GM18507 (cell line): ENCODE data around the gene LIPC.

Experiments used
- DNase-seq: peaks from one replicate; pipeline ENCODE4 v3.0.0; 2011; ENCODE audit warnings: low read depth; ENCODE audit not compliant: insufficient read length; ENCODE audit errors: extremely low spot score
- FAIRE-seq: peaks from 2 replicates; lab custom pipeline; 2011; peaks lifted over from hg19 to GRCh38; lab: Jason Lieb, UNC

The LIPC gene

DNA sequence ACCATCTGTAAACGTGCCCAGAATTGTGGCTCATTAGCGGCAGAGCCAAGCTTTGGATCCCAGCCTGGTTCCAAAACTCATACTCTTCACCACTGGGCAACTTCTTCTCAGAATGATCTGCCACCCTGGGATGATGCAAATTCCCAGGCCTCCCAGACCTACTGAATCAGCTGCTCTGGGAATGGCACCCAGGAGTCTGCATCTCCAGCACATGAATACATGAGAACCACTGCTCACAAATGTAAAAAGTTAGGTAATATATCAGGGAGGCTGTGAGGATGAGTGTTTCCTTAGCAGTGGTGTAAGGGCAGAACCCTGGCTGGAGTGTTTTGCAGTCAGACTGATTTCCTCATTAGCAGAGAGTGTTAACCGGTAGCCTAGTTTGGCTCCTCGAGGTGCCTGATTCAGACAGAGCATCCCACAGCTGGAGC, 94.2 kb downstream of the LIPC start:
- FAIRE-seq (no peak), DNase-seq (no peak)

DNA sequence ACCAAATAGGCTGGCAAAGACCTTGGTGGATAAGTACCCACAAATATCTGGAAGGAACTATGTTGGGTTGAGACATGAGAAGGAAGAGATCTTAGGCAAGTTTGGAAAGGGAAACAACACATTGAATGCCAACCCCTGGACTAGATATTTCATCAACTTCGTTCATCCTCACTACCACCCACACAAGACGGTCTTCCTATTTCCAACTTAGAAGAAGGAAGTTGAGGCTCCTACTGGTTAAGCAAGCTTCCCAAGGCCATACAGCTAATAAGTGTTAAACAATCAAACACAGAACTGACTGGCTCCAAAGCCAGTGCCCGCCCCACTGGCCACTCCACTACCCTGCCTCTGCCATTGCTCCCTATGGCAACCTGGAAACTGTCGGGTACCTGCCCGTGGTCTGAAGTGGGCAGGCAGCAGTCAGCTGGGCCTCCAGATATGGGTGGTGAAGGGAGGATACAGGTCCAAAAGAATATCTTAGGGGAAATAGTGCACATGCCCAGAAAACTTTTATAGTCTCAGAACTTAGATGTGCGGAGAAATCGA, 94.9 kb downstream of the LIPC start:
- no peak for DNase-seq
- FAIRE-seq, result no peak

DNA sequence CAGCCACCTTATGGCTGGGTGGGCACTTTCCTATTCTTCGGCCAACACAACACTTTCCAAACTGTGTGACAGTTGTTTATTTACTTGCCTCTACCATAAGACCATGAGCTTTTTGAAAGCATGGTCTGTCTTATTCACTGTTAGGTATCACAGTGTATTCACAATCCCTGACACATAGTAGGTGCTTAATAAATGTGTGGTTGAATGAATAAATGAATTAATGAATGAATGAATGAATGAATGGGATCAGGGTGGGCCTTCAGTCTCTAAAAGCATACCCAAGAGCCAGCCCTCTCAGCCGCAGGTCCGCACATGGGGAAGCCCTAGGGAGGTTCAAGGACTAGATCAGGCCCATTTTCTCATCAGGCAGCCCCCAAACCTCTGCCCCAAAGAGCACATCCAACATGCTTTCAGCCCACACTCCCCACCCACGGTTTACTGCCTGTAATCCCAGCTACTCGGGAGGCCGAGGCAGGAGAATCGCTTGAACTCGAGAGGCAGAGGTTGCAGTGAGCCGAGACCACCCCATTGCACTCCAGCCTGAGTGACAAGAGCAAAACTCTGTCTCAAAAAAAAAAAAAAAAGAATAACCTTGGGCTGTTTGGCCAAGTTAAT, 95.9 kb downstream of the LIPC start:
- DNase-seq (no peak), FAIRE-seq (no peak)

DNA sequence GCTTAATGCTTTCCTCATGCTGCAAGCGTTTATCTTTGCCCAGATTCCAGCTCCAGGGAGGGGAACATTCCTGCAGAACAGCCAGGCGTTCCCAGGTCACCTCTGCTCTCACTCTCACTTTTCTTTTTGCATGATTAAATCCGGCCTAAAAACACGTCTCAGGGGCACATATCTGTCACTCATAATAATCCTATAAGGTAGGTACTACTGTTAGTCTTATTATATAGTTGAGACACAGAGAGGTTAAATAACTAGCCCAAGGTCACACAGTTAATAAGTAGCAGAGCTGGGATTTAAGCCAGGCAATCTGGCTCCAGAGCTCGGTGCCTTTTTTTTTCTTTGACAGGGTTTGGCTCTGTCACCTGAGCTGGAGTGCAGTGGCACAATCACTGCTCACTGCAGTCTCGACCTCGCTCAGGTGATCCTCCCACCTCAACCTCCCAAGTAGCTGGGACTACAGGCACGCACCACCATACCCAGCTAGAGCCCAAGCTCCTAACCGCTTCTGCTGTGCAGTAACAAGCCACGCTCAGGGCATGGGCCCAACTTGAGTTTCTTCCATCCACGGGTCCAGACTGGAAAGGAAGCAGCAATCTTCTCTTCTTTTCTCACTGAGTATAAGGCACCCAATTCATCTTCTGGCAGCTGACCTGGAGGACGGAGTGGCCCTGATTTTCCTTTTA, 96.5 kb downstream of the LIPC start:
- DNase-seq, result no peak
- no peak for FAIRE-seq

DNA sequence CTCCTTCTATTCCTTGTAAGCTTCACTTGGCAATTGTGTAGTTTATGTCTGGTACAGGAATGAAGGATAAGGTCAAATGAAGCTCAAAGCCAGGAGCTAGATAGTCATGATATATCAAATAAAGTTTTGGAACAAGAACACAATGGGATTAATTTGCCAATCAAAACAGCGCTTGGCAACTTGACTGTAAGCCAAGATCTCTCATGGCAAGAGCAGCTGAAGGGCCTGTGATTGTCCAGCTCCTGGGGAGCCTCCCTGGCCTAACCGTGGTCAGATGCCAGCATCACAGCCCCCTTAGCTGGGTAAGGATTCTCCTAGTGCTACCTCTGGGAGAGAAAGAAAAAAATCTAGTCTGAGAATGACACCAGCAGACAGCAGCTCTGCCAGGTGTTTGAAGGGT, 97.2 kb downstream of the LIPC start:
- DNase-seq (no peak), FAIRE-seq (no peak)

DNA sequence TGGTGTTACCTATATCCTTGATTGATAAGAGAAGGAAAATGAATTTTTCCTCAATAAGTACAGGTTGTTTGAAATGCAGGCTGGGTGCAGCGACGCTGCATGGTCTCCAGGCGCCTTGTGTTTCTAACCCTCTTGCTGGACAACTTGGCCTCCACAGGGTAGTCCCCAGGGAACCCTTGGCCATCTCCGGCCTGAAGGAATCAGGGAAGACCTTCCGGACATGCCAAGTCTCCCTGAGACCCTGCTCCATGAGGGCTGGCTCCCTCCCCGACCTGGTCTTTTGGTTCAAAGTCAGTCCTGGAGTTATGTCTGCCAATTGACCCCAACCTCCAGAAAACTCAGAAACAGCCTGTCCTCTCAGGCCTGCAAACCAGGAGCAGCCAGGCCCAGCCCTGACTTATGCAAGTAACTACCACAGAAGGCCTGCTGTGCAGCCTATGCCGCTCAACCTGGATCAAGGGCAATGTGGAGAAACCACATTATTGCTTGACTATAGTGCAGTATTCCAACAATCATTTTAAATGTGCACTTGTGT, 98.3 kb downstream of the LIPC start:
- FAIRE-seq, result no peak

DNA sequence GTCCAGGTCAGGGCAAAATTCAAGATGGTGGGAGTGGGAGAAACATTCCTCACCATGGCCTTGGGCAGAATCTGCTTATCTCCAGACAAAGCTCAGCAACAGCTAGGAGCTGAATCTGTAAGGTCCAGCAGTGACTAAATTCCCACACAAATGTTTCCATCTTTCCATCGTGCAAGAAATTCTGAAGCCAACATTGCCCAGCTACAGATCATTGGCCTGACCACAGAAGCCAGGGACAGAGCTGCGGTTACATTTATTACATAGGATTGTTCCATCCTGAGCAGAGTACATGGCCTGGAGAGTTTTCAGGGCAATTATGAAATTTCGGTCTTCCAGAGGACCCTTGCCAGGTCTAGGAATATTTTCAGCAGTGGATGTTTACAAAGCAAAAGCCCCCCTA, 100.3 kb downstream of the LIPC start:
- no peak for DNase-seq
- no peak for FAIRE-seq

More for the DNA sequence above, 98.3 kb downstream of the LIPC start:
- DNase-seq, result no peak

DNA sequence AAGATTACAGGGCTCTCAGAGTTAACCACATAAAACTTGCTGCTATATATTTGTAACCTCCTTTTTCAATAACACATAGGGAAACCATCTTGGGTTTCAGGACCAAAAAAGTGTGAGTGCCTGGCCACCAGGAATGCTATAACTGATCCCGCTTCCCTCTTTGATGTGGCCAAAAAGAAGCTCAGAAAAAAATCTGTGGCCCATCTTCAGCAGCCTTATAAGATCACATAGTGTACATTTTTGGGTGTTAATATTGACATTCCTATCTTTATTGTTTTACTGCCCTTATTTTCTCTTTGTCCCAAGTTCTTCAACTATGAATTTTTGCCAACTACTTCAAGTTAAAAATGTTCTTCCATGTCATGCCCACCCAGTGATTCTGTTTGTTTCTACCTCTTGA, 102.8 kb downstream of the LIPC start:
- FAIRE-seq, result no peak
- DNase-seq, result no peak

DNA sequence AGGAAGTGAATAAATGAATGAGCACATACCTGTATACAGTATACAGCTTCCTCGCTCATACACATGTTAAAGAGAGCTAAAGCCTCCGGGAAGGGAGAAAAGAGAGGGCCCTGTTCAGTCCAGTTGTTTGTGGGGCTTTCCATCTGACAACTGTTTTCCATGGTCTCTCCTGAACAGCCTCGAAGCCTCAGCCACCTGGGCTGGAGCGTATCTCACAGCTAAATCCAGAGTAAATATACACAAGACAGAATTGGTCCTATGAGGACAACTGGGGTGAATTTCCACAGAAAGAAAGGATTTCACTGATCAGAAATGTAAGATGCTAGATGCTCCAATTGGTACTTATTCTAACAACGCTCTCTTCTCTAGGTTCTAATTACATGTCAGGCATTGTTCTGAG, 103.5 kb downstream of the LIPC start:
- DNase-seq, result no peak
- no peak for FAIRE-seq

DNA sequence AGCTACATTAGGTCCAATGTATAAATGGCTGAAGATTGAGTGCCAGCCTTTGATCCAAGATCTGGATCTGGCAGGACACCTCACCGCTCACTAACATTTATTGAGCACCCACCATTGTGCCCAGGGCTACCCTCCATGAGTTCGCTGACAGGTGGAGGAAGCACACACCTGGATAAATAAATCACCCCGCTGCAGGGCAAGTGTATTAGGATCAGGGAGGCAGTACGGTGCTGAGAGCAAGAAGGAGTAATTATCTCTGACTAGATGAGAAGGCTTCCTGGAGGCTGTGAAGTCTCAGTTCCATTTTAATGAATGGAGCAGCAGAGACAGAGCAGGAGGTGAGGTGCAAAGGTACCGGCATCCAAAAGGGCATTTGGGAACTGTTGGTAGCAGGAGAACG, 104.1 kb downstream of the LIPC start:
- no peak for FAIRE-seq
- no peak for DNase-seq

DNA sequence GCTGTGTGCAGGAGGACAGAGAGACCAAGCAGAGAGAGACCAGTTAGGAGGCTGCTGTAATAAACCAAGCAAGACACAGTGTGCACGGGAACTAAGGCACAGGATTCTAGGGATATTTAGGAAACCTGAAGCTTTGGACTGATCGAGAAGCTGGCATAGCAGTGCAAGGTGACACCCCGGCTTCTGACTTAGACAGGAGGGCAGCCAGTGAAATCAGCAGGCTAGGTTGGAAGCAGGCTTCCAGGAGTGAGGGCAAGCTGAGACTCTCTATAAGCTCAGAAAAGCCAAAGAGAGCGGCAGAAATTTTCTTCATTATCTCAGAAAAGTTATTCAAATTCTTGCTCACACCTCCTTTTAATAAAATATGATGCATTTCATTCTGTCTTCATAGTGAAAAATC, 104.6 kb downstream of the LIPC start:
- DNase-seq, result no peak
- FAIRE-seq, result no peak

DNA sequence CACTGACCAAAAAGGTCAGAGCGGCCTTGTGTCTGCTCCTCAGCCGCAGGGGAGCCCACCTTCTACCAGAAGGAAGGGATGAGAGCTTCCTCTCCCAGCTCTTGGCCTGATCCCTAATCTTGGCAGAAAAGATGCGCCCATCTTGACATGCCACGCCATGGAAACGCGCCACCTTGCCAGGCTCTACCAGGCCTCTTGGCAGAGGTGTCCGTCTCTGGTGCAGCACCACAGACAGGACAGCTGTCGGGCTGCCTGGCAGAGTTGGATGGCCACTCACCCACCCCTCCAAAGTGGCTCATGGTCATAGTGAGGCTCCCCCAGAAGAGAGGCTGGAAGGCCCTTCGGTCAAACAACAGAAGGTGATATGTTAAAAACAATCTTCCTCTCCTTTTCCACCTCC, 105.2 kb downstream of the LIPC start:
- no peak for FAIRE-seq

DNA sequence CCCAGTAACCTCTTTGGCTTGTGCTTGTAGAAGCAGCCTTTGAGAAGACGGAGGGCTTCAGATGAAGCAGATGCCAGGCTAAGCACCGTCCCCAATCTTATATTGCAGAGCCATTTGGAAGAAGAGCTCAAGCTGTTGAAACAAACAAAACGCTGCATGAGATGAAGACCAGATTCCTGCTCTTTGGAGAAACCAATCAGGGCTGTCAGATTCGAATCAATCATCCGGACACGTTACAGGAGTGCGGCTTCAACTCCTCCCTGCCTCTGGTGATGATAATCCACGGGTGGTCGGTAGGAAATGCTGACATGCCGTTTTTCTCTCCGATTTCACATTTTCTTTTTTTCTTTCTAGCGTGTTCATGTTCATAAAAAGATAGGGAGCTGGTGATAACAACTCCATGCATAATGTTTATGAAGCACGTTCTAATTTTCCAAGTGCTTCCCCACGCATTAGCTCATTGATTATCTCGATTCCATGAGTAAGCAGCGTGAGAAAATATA, 106.5 kb downstream of the LIPC start:
- FAIRE-seq (no peak), DNase-seq (no peak)

More for the DNA sequence above, 105.2 kb downstream of the LIPC start:
- no peak for DNase-seq

DNA sequence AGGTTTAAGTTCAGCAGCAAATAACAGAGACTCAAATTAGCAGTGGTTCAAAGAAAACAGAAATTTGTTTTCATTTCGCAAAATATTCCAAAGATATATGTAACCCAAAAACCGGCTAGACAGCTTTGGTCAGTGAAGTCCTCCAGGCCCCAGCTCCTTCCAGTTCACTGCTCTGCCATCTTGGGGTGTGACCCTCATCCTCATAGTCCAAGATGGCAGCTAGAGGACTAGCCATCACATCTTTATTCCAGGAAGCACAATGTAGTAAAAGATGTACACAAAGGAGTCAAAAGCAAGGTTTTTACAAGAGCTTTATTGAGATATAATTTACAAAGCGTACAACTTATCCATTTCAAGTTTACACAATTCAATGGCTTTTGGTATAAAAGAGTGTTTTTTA, 107.1 kb downstream of the LIPC start:
- DNase-seq (no peak), FAIRE-seq (no peak)

DNA sequence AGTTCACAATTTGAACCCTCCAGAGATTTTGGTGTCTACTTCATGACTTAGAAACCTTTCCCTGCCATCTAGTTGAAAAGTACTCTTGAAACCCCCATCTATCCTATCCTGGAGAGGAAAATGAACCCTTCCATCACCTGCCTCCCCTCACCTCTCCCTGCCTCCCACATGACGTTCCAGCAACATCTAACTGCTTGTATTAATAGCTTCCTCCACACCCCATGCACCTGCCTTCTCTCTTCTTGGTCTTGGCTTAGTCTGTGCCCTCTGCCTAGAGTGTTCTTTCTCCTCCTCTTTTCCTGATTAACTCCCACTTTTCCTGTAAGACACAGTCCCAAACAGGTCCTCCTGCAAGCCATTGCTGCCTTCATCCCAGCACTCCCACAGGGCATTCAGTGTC, 107.8 kb downstream of the LIPC start:
- DNase-seq (no peak), FAIRE-seq (no peak)

DNA sequence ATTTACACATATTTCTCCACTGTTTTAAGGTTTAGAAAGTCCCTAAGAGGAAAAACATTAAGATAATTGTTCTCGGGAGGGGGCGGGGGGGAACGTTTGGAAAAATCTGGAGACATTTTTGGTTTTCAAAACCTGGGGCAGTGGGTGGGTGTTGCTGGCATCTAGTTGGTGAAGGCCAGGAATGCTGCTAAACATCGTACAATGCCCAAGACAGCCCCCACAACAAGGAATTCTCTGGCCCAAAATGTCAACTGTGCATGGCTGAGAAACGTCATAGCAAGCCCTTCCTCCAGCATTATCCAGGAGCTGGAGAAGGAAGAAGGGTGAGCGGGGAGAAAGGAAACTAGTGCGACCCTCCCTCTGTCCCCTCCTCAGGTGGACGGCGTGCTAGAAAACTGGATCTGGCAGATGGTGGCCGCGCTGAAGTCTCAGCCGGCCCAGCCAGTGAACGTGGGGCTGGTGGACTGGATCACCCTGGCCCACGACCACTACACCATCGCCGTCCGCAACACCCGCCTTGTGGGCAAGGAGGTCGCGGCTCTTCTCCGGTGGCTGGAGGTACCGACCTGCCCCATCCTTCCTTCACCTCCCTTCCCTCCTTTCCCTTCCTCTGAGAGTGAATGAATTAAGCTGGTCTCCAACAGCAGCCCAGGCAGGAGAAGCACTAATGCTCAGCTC, 109.8 kb downstream of the LIPC start:
- no peak for FAIRE-seq
- no peak for DNase-seq

DNA sequence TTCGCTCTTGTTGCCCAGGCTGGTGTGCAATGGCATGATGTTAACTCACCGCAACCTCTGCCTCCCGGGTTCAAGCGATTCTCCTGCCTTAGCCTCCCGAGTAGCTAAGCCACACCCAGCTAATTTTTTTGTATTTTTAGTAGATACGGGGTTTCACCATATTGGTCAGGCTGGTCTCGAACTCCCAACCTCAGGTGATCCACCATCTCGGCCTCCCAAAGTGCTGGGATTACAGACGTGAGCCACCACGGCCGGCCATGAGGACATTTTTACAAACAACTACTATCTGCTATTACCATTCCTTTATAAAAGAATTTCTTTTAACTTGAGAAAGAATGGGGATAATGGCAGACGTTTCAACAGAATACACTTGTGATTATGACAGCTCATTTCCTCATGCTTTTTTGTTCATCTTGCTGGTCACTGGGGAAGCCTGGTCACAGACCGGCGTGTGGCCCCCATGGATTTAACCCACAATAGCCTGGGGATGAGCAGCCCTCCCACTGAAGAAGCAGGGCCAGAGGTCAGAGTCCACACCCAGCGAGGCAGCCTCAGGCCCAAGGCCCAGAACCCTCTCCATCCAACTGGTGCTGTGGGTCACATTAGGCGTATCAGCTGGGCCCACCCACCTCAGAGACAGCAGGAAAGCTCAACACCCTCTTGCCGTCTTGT, 112.0 kb downstream of the LIPC start:
- FAIRE-seq, result no peak
- no peak for DNase-seq

DNA sequence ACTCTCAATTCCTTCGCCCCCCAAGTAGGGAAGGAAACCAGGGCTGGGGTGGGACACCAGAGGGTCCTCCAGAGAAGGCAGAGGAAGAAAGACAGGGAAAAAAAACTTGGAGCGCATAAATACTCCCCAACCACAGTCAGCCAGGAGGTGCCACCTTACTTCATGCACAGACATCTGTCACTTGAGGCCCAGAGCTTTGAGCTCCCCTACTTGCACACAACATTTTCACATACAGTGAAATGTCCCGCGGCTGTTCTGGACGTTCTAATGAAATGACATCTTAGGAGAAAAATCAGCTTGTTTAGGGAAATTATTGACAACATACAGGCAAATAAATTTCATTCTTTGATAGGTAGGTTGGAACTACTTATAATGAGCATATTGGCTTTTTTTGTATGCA, 113.0 kb downstream of the LIPC start:
- FAIRE-seq, result no peak
- DNase-seq, result no peak

DNA sequence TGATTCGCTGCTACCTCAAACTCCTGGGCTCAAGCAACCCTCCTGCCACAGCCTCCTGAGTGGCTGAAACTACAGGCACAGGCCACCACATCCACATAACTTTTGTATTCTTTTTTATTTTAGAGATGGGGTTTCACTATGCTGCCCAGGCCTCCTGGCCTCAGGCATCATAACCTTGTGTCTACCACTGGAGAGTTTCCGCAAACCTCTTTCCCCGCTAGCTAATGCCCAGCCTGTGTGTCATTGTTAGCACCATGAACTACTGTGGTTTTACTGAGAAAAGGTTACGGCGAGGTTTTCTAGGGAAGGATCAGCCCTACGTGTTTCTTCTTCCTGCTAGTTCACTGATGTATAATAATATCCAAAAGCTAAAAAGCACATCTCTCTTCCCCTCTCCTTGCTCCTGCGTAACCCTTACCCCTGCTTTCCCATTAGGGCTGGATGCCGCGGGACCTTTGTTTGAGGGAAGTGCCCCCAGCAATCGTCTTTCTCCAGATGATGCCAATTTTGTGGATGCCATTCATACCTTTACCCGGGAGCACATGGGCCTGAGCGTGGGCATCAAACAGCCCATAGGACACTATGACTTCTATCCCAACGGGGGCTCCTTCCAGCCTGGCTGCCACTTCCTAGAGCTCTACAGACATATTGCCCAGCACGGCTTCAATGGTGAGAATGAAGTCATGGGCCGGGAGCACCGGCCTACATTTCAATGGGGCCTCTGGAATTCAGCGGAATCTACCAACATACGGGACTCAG, 113.7 kb downstream of the LIPC start:
- no peak for FAIRE-seq

More for the DNA sequence above, 113.7 kb downstream of the LIPC start:
- DNase-seq, result no peak
